Breast epithelium (tissue), 3 donors: ENCODE results near the gene HOXA6.

Experiments
- POLR2A ChIP-seq: fragments of 450-650 bp; IDR thresholded peaks from one replicate; pipeline ENCODE4 v1.6.1; 2016; ENCODE audit warnings: antibody characterized with exemption, mild to moderate bottlenecking, moderate library complexity
- TF ChIP-seq, protein P1 (sequence below), 3 donors: fragments of 450-650 bp; IDR thresholded peaks; one replicate each; pipeline ENCODE4 v1.5.1; 2016 to 2017; ENCODE audit warnings: antibody characterized with exemption in 3 of 3, mild to moderate bottlenecking in 3 of 3, moderate library complexity in 3 of 3

DNA sequence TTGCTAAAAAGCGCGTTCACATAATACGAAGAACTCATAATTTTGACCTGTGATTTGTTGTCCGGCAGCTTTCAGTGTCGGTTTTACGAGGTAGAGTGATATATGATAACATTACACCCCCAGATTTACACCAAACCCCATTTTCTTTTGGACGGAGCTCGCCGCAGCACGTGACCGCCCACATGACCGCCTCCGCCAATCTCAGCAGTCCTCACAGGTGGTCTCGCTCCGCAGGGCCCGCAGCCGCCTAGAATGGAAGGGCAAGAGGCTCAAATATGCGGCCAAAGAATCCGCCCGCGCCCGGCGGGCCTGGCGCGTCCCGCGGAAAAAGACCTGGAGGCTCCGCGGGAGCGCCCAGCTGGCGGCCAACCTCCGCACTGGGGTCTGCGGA, 8.9 kb upstream of the HOXA6 start, which contains the start of gene HOXA7:
- TF ChIP-seq POLR2A: no peak
- TF ChIP-seq, protein P1, sequence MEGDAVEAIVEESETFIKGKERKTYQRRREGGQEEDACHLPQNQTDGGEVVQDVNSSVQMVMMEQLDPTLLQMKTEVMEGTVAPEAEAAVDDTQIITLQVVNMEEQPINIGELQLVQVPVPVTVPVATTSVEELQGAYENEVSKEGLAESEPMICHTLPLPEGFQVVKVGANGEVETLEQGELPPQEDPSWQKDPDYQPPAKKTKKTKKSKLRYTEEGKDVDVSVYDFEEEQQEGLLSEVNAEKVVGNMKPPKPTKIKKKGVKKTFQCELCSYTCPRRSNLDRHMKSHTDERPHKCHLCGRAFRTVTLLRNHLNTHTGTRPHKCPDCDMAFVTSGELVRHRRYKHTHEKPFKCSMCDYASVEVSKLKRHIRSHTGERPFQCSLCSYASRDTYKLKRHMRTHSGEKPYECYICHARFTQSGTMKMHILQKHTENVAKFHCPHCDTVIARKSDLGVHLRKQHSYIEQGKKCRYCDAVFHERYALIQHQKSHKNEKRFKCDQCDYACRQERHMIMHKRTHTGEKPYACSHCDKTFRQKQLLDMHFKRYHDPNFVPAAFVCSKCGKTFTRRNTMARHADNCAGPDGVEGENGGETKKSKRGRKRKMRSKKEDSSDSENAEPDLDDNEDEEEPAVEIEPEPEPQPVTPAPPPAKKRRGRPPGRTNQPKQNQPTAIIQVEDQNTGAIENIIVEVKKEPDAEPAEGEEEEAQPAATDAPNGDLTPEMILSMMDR (IDR thresholded peaks at IDR 0.05): no peak
